Loucy (cell line): ENCODE data around the gene GREB1.

Source experiments
- EZH2phosphoT487 ChIP-seq: fragments of 200-600 bp; IDR thresholded peaks from 2 replicates; pipeline ENCODE4 v1.6.1; 2018; ENCODE audit warnings: antibody characterized with exemption, mild to moderate bottlenecking, moderate library complexity, borderline replicate concordance
- TF ChIP-seq, protein P1 (sequence below): fragments of 200-600 bp; sonication (generic); conservative IDR thresholded peaks from 2 replicates; pipeline ENCODE4 v1.5.1; 2014; ENCODE audit warnings: mild to moderate bottlenecking, antibody characterized with exemption, low read length

DNA sequence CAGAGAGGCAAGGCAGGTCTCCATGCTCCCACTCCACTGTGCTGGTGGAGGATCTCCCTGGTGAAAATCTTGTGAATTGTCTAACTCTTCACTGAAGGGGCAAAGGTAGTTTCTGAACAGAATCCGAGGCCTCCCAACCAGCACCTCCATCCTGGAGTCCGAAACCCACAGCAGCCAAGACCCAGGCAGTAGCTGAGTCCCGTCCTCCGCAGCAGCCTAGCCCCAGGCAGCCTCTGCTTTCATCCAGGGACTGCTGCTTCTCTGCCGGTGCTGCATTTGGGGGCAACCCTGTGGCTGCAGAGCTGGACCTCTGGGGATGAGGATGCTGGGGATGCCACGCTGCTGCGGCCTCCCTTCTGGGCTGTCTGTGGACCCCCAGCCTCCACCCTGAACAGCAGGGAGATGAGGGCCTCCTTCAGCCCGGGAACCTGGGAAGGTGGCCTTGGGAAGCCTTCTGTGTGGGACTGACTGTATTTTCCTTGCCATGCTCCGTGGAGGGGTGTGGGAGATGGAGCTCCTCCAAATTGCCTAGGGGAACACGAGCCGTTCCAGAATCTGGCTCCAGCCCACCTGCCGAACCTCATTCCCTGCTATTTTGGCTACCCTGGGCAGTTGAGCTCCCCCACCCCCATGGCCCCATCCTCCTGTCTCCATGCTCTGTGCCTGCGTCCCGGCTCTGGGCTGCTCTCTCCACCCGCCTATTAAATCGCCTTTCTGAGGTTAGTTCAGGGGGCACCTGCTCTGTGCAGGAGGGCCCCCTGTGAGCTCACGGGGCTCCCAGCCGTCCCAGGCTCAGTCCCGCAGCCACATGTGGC is 48.2 kb downstream of the GREB1 start:
- TF ChIP-seq, protein P1, sequence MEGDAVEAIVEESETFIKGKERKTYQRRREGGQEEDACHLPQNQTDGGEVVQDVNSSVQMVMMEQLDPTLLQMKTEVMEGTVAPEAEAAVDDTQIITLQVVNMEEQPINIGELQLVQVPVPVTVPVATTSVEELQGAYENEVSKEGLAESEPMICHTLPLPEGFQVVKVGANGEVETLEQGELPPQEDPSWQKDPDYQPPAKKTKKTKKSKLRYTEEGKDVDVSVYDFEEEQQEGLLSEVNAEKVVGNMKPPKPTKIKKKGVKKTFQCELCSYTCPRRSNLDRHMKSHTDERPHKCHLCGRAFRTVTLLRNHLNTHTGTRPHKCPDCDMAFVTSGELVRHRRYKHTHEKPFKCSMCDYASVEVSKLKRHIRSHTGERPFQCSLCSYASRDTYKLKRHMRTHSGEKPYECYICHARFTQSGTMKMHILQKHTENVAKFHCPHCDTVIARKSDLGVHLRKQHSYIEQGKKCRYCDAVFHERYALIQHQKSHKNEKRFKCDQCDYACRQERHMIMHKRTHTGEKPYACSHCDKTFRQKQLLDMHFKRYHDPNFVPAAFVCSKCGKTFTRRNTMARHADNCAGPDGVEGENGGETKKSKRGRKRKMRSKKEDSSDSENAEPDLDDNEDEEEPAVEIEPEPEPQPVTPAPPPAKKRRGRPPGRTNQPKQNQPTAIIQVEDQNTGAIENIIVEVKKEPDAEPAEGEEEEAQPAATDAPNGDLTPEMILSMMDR = no peak
- TF ChIP-seq EZH2phosphoT487 = no peak
